IMR-90 (cell line): Measurements from ENCODE around the gene LYZ. TPM values are rescaled to one million over a fixed set of nuclear protein-coding genes. Genes with fewer than 3 reads are reported as not detected.

Experiments used
- ATAC-seq: fragments of 200-7000 bp; cut with Tn5 transposase; 2 replicates; pipeline ENCODE4 v1.9.1; 2020; ENCODE audit warnings: low read depth, mild to moderate bottlenecking, moderate library complexity
- BruUV-seq: library from RNA; stranded (reverse); fragments of 400-500 nt; replicated peaks from 2 replicates; lab custom pipeline; 2021; lab: Mats Ljungman, UMichigan
- CTCF ChIA-PET: fragments of 300-600 bp; formaldehyde crosslinking; extraction: SDS; loops from one replicate; lab custom pipeline; 2021; ENCODE audit warnings: antibody characterized with exemption; lab: Yijun Ruan, JAX
- POLR2A ChIA-PET: fragments of 300-600 bp; sonication (Branson Sonifier 250); formaldehyde crosslinking; loops from one replicate; lab custom pipeline; 2022; ENCODE audit warnings: antibody characterized with exemption; ENCODE audit not compliant: unreplicated experiment; lab: Charles Lee
- DNase-seq: peaks from one replicate; pipeline ENCODE4 v3.0.0; 2013
- H2AFZ ChIP-seq: replicated peaks from 2 replicates; pipeline ENCODE3; 2013; ENCODE audit warnings: low read length, mild to moderate bottlenecking; ENCODE audit not compliant: poor library complexity
- H2AK5ac ChIP-seq: 2 replicates; pipeline ENCODE4 v1.6.1; 2013; ENCODE audit warnings: low read depth, low read length, inconsistent platforms
- H2AK9ac ChIP-seq: replicated peaks from 2 replicates; pipeline ENCODE3; 2013; ENCODE audit warnings: mild to moderate bottlenecking, low read depth, low read length, moderate library complexity; ENCODE audit not compliant: poor library complexity
- H2BK120ac ChIP-seq: 2 replicates; pipeline ENCODE4 v1.6.1; 2013; ENCODE audit warnings: low read depth, low read length, inconsistent platforms
- H2BK15ac ChIP-seq: 3 replicates; pipeline ENCODE4 v1.6.1; 2013; ENCODE audit warnings: low read depth, low read length, inconsistent platforms
- H2BK20ac ChIP-seq: 2 replicates; pipeline ENCODE4 v1.6.1; 2013; ENCODE audit warnings: low read depth, mild to moderate bottlenecking, inconsistent platforms, low read length, moderate library complexity
- H2BK5ac ChIP-seq: 2 replicates; pipeline ENCODE4 v1.6.1; 2013; ENCODE audit warnings: mild to moderate bottlenecking, low read depth, low read length, inconsistent platforms; ENCODE audit not compliant: poor library complexity, severe bottlenecking
- H3K14ac ChIP-seq: replicated peaks from 2 replicates; pipeline ENCODE4 v1.6.1; 2013; ENCODE audit warnings: low read depth, low read length, inconsistent platforms
- H3K18ac ChIP-seq: 2 replicates; pipeline ENCODE4 v1.6.1; 2013; ENCODE audit warnings: low read depth, low read length, control low read depth
- H3K23ac ChIP-seq: 2 replicates; pipeline ENCODE4 v1.6.1; 2013; ENCODE audit warnings: low read depth, low read length, inconsistent platforms
- H3K27ac ChIP-seq: 2 replicates; pipeline ENCODE4 v1.5.1; 2013; ENCODE audit warnings: mild to moderate bottlenecking, control low read depth, low read length; ENCODE audit not compliant: insufficient read depth
- H3K27me3 ChIP-seq: 2 replicates; pipeline ENCODE4 v1.6.1; 2013; ENCODE audit warnings: low read length; ENCODE audit not compliant: control insufficient read depth, insufficient read depth
- H3K36me3 ChIP-seq: 2 replicates; pipeline ENCODE4 v1.6.1; 2013; ENCODE audit warnings: low read length, mixed read lengths; ENCODE audit not compliant: control insufficient read depth, insufficient read depth
- H3K4ac ChIP-seq: 2 replicates; pipeline ENCODE4 v1.6.1; 2013; ENCODE audit warnings: low read depth, low read length, inconsistent platforms
- H3K4me1 ChIP-seq: 2 replicates; pipeline ENCODE4 v1.6.1; 2013; ENCODE audit warnings: low read length, mixed read lengths; ENCODE audit not compliant: control insufficient read depth, insufficient read depth
- H3K4me2 ChIP-seq: 2 replicates; pipeline ENCODE4 v1.6.1; 2013; ENCODE audit warnings: low read depth, mild to moderate bottlenecking, control low read depth, low read length, moderate library complexity
- H3K4me3 ChIP-seq: 2 replicates; pipeline ENCODE4 v1.5.1; 2013; ENCODE audit warnings: low read depth, mild to moderate bottlenecking, control low read depth, low read length, moderate library complexity; ENCODE audit not compliant: insufficient read depth
- H3K56ac ChIP-seq: 2 replicates; pipeline ENCODE4 v1.6.1; 2013; ENCODE audit warnings: low read length, inconsistent platforms; ENCODE audit not compliant: insufficient read depth; ENCODE audit errors: extremely low read depth
- H3K79me1 ChIP-seq, 2 experiments: 2 replicates each; pipeline ENCODE4 v1.6.1; 2013; ENCODE audit warnings: low read length in 2 of 2, inconsistent platforms in 1 of 2, low read depth in 1 of 2
- H3K9ac ChIP-seq: 2 replicates; pipeline ENCODE4 v1.6.1; 2013; ENCODE audit warnings: low read depth, low read length, control low read depth
- H3K9me1 ChIP-seq: 2 replicates; pipeline ENCODE4 v1.6.1; 2013; ENCODE audit warnings: low read length, inconsistent platforms; ENCODE audit not compliant: insufficient read depth
- H3K9me3 ChIP-seq: 2 replicates; pipeline ENCODE4 v1.6.1; 2013; ENCODE audit warnings: low read length; ENCODE audit not compliant: control insufficient read depth, insufficient read depth
- H4K20me1 ChIP-seq: 2 replicates; pipeline ENCODE4 v1.6.1; 2013; ENCODE audit warnings: low read length, inconsistent platforms; ENCODE audit not compliant: insufficient read depth
- H4K5ac ChIP-seq: 2 replicates; pipeline ENCODE4 v1.6.1; 2013; ENCODE audit warnings: mild to moderate bottlenecking, low read depth, low read length, control low read depth
- H4K8ac ChIP-seq, 2 experiments: 2 replicates each; pipeline ENCODE4 v1.6.1; 2013; ENCODE audit warnings: low read depth in 2 of 2, low read length in 2 of 2, control low read depth in 1 of 2, inconsistent platforms in 1 of 2
- H4K91ac ChIP-seq: 2 replicates; pipeline ENCODE4 v1.6.1; 2013; ENCODE audit warnings: low read depth, low read length, inconsistent platforms; ENCODE audit not compliant: insufficient read depth
- BHLHE40 ChIP-seq: fragments of 150-350 bp; IDR thresholded peaks from 2 replicates; pipeline ENCODE4 v1.6.1; 2016; ENCODE audit warnings: mild to moderate bottlenecking, low read depth, low read length
- CTCF ChIP-seq: conservative IDR thresholded peaks from 2 replicates; pipeline ENCODE4 v1.5.1; 2012; ENCODE audit warnings: mild to moderate bottlenecking, low read depth, low read length, improper control_type of control experiment
- FOS ChIP-seq: fragments of 150-350 bp; IDR thresholded peaks from 2 replicates; pipeline ENCODE4 v1.6.1; 2016; ENCODE audit warnings: low read depth, low read length
- MAFK ChIP-seq: IDR thresholded peaks from 2 replicates; pipeline ENCODE4 v1.6.1; 2012; ENCODE audit warnings: low read depth, low read length, improper control_type of control experiment
- MAZ ChIP-seq: IDR thresholded peaks from 2 replicates; pipeline ENCODE4 v1.6.1; 2012; ENCODE audit warnings: low read depth, mild to moderate bottlenecking, low read length, improper control_type of control experiment, moderate library complexity, borderline replicate concordance
- MXI1 ChIP-seq: IDR thresholded peaks from 2 replicates; pipeline ENCODE4 v1.6.1; 2012; ENCODE audit warnings: low read depth, mild to moderate bottlenecking, low read length, moderate library complexity, borderline replicate concordance
- NFE2L2 ChIP-seq: fragments of 150-350 bp; IDR thresholded peaks from 2 replicates; pipeline ENCODE4 v1.6.1; 2016; ENCODE audit warnings: low read depth, mild to moderate bottlenecking, low read length
- POLR2A ChIP-seq: IDR thresholded peaks from 2 replicates; pipeline ENCODE4 v1.6.1; 2012; ENCODE audit warnings: mild to moderate bottlenecking, low read depth, low read length
- RAD21 ChIP-seq: IDR thresholded peaks from 2 replicates; pipeline ENCODE4 v1.6.1; 2012; ENCODE audit warnings: low read length, improper control_type of control experiment
- RCOR1 ChIP-seq: IDR thresholded peaks from 2 replicates; pipeline ENCODE4 v1.6.1; 2012; ENCODE audit warnings: mild to moderate bottlenecking, low read length, improper control_type of control experiment; ENCODE audit not compliant: insufficient replicate concordance
- RFX5 ChIP-seq: IDR thresholded peaks from 2 replicates; pipeline ENCODE4 v1.8.0; 2012; ENCODE audit warnings: low read depth, mild to moderate bottlenecking, low read length, moderate library complexity
- SMC3 ChIP-seq: fragments of 150-350 bp; IDR thresholded peaks from 2 replicates; pipeline ENCODE4 v1.6.1; 2016; ENCODE audit warnings: low read depth, mild to moderate bottlenecking, antibody characterized with exemption, low read length, moderate library complexity
- dilution Hi-C: fragments of 300-500 bp; cut with HindIII; formaldehyde crosslinking; loops from one replicate; pipeline ENCODE4 v1.14.3; 2018; ENCODE audit warnings: low sequenced_read_pairs; ENCODE audit not compliant: unreplicated experiment
- in situ Hi-C: fragments of 300-500 bp; cut with MboI; formaldehyde crosslinking; loops from 3 replicates; pipeline ENCODE4 v1.14.3; 2019; ENCODE audit warnings: low sequenced_read_pairs, inconsistent platforms, mixed read lengths
- intact Hi-C: fragments of 100-400 bp; cut with micrococcal nuclease; formaldehyde crosslinking; loops from 2 replicates; pipeline ENCODE4 v1.10.0; 2022
- polyA plus RNA-seq, 3 experiments: library from polyadenylated mRNA; depleted of rRNA; stranded (reverse); fragments of >200 nt; gene quantifications; 2 replicates each; pipeline ENCODE4 v1.2.3, GENCODE V29; 2012; ENCODE audit warnings: low replicate concordance in 1 of 3
- total RNA-seq: library from RNA; depleted of rRNA; stranded (reverse); fragments of >200 nt; gene quantifications from 2 replicates; pipeline ENCODE4 v1.2.3, GENCODE V29; 2012
- TF ChIP-seq, protein P1 (sequence below): fragments of 150-350 bp; IDR thresholded peaks from 2 replicates; pipeline ENCODE4 v1.6.1; 2016; ENCODE audit warnings: low read depth, mild to moderate bottlenecking, low read length, moderate library complexity, borderline replicate concordance

LYZ gene
- total and polyA plus RNA-seq, 2 of the 4 experiments (the other 2 are of a cell fraction), result not detected

GRCh38 chr12:69334158-69334557, 14.0 kb upstream of the LYZ start:
- H4K20me1 ChIP-seq, result no peaks in the 10 kb centered on the region
- H3K27me3 ChIP-seq, result peaks cover 33% of the 10 kb centered on the region
- intact Hi-C loops, result no loop called here
- H3K4me1 ChIP-seq, result 0 out of 2 replicates have a peak, but pooled peaks cover 2% of the 10 kb centered on the region
- DNase-seq (no peak), ATAC-seq (no peak)
- H2BK20ac ChIP-seq, result no peak overlapping the region
- no TSS peak for BruUV-seq
- in situ Hi-C loops, result loop anchor here (25.0 kb wide), 1 partner anchor 403 kb away; the partner anchor contains the start of gene RAB3IP
- no peak overlapping the region for H2AK9ac ChIP-seq
- no peak overlapping the region for H2BK5ac ChIP-seq
- no peak overlapping the region for H4K5ac ChIP-seq
- H2BK15ac ChIP-seq, result no peak overlapping the region
- no peak overlapping the region for H4K91ac ChIP-seq
- H3K23ac ChIP-seq, result no peak overlapping the region
- no peak overlapping the region for H3K9ac ChIP-seq
- H2BK120ac ChIP-seq, result no peak overlapping the region
- no peaks in the 10 kb centered on the region for H3K79me1 ChIP-seq
- H4K8ac ChIP-seq, result no peak overlapping the region
- H3K4me3 ChIP-seq, result no peak overlapping the region
- dilution Hi-C loops, result no loop called here
- no peaks in the 10 kb centered on the region for H3K9me1 ChIP-seq
- POLR2A ChIA-PET, result no interaction called here
- no peaks in the 10 kb centered on the region for H3K9me3 ChIP-seq
- no peak overlapping the region for H3K4ac ChIP-seq
- CTCF ChIA-PET, result interaction anchor here (1.1 kb wide), 1 partner anchor 8 kb away, joined by 6 read pairs; no protein-coding TSS in a partner anchor
- H3K18ac ChIP-seq, result no peak overlapping the region
- H2AK5ac ChIP-seq, result no peak overlapping the region
- no peak overlapping the region for H2AFZ ChIP-seq
- H3K27ac ChIP-seq, result no peak overlapping the region
- H3K36me3 ChIP-seq, result no peaks in the 10 kb centered on the region
- H3K4me2 ChIP-seq, result no peak overlapping the region
- TF ChIP-seq SMC3 (no peak), POLR2A (no peak), RCOR1 (no peak), FOS (no peak), RAD21 (no peak), CTCF (no peak), BHLHE40 (no peak), NFE2L2 (no peak), MAZ (no peak), MXI1 (no peak), RFX5 (no peak), MAFK (no peak)
- TF ChIP-seq, protein P1, sequence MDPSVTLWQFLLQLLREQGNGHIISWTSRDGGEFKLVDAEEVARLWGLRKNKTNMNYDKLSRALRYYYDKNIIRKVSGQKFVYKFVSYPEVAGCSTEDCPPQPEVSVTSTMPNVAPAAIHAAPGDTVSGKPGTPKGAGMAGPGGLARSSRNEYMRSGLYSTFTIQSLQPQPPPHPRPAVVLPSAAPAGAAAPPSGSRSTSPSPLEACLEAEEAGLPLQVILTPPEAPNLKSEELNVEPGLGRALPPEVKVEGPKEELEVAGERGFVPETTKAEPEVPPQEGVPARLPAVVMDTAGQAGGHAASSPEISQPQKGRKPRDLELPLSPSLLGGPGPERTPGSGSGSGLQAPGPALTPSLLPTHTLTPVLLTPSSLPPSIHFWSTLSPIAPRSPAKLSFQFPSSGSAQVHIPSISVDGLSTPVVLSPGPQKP, result no peak
- no peak overlapping the region for H3K14ac ChIP-seq
- no peak overlapping the region for H3K56ac ChIP-seq
